HAP-1 (cell line): ENCODE data around the gene IQCH.
"Not testable (repeated sequence)": the region's sequence is repeated elsewhere in the genome, so short reads cannot be mapped to it uniquely, and the experiment has no call there.

Source experiments
- DNase-seq, 2 experiments: peaks; one replicate each; pipeline ENCODE4 v3.0.0-alpha.2; 2016 to 2020; ENCODE audit warnings: low spot score in 2 of 2
- H3K27me3 ChIP-seq: fragments of 250-450 bp; sonication (Bioruptor Pico); 2 replicates; pipeline ENCODE4 v1.5.1; 2020; ENCODE audit warnings: low read depth, mild to moderate bottlenecking, moderate library complexity
- H3K36me3 ChIP-seq: fragments of 250-450 bp; sonication (Bioruptor Pico); replicated peaks from 2 replicates; pipeline ENCODE4 v1.5.1; 2020; ENCODE audit warnings: mild to moderate bottlenecking
- H3K4me1 ChIP-seq: fragments of 250-450 bp; sonication (Bioruptor Pico); 2 replicates; pipeline ENCODE4 v1.5.1; 2020; ENCODE audit warnings: mild to moderate bottlenecking
- H3K4me3 ChIP-seq: fragments of 250-450 bp; sonication (Bioruptor Pico); 2 replicates; pipeline ENCODE4 v1.5.1; 2020; ENCODE audit warnings: mild to moderate bottlenecking, moderate library complexity
- H3K9me3 ChIP-seq: fragments of 250-450 bp; sonication (Bioruptor Pico); 2 replicates; pipeline ENCODE4 v1.5.1; 2020; ENCODE audit warnings: mild to moderate bottlenecking, moderate library complexity
- in situ Hi-C: fragments of 300-500 bp; cut with MboI; formaldehyde crosslinking; loops from 3 replicates; pipeline ENCODE4 v1.14.3; 2020; ENCODE audit warnings: low sequenced_read_pairs, inconsistent platforms, mixed read lengths

Gene IQCH

GRCh38 chr15:67448372-67448771 is 193.8 kb downstream of the IQCH start:
- in situ Hi-C loops, H3K27me3 ChIP-seq, DNase-seq, H3K4me1 ChIP-seq, H3K9me3 ChIP-seq, H3K4me3 ChIP-seq, H3K36me3 ChIP-seq: not testable (repeated sequence)

DNA sequence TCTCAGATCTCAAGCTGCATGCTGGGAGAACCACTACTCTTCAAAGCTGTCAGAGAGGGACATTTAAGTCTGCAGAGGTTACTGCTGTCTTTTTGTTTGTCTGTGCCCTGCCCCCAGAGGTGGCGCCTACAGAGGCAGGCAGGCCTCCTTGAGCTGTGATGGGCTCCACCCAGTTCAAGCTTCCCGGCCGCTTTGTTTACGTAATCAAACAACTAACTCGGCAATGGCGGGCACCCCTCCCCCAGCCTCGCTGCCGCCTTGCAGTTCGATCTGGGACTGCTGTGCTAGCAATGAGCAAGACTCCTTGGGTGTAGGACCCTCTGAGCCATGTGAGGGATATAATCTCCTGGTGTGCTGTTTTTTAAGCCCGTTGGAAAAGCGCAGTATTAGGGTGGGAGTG is 199.1 kb downstream of the IQCH start:
- in situ Hi-C loops, H3K27me3 ChIP-seq, H3K36me3 ChIP-seq, H3K4me1 ChIP-seq, H3K4me3 ChIP-seq, DNase-seq, H3K9me3 ChIP-seq: not testable (repeated sequence)

DNA sequence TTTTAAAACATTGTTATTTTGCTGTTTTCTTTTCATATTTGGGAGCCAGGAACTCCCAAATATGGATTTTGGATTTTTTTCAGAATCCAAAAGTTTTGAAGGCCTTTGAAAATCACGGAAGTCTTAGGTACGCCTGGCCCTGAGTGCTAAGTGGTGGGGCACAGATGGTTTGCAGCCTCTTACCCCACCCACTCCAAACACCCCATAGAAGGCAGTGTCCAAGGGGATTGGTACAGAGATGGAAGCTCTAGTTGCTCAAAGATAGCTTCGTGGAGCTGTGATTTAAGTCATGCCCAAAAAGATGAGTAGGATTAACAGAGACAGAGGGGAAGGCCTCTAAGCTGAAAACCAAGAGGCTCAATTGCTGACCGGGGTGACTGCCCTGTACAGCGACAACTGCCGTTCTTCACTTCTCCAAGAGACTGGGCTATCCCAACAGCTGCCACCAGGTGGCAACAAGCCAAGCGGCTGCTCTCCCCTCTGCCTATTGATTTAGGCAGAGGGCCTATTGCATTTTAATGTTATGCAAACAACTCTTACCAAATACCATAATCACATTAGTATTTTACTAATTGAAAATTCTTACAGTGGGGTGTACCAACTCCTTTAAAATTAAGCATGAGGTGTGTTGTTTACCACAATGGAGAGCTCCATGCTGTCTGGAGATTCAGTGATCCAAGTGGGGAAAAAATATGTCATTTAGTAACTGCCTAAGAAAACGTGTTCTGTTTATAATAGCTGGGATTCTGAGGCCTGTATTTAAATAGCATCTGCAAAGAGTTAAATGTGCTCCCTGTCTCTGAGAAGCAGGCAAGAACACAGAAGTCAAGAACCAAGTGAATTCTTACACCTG is 202.3 kb downstream of the IQCH start:
- peaks cover 2% of the 10 kb centered on the region; the same call in 1 of the 2 replicates for H3K4me1 ChIP-seq
- no peak overlapping the region for H3K4me3 ChIP-seq
- in situ Hi-C loops = no loop called here
- no peaks in the 10 kb centered on the region; the same call in 1 of the 2 replicates for H3K9me3 ChIP-seq
- H3K36me3 ChIP-seq = 0 out of 2 replicates have a peak, but pooled peaks cover 3% of the 10 kb centered on the region
- H3K27me3 ChIP-seq = no peaks in the 10 kb centered on the region; the same call in 1 of the 2 replicates
- DNase-seq = peak; percentile 89 to 98

DNA sequence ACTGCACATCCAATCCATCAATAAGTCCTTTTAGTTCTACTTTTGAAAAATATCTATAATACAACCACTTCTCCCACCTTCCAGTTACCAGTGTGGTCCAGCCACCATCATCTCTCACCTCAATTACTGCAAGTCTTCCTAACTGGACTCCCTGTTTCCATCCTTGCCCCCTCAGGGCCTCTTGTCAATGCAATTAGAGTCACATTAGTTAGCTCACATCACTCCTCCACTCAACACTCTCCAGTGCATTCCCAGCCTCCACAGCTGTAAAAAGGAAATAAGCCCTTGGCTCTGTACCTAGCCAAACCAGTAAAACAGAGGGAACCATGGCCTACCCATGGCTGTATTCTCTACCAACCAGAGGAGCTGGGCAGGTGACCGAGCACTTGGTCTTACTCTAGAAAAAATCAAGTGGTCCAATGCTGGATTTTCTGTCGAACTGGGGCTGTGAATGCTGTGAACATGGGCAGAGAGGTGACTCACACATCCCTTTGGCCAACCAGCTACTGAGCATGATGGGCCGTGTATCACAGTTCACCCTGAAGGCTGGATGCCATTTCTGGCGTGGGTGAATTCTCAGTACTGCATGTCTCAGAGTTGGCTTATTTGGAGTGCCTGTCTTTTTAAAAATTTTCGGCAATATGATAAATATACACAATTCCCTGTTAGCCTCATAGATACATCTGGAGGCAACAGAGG is 203.9 kb downstream of the IQCH start:
- H3K27me3 ChIP-seq = no peaks in the 10 kb centered on the region; the same call in 1 of the 2 replicates
- 0 out of 2 replicates have a peak, but pooled peaks cover 3% of the 10 kb centered on the region for H3K36me3 ChIP-seq
- DNase-seq = no peak
- H3K4me1 ChIP-seq = peaks cover 2% of the 10 kb centered on the region; the same call in 1 of the 2 replicates
- H3K4me3 ChIP-seq = no peak overlapping the region
- in situ Hi-C loops = no loop called here
- no peaks in the 10 kb centered on the region; the same call in 1 of the 2 replicates for H3K9me3 ChIP-seq

GRCh38 chr15:67460521-67460920 is 205.9 kb downstream of the IQCH start:
- H3K4me1 ChIP-seq = peaks cover 2% of the 10 kb centered on the region; the same call in 1 of the 2 replicates

DNA sequence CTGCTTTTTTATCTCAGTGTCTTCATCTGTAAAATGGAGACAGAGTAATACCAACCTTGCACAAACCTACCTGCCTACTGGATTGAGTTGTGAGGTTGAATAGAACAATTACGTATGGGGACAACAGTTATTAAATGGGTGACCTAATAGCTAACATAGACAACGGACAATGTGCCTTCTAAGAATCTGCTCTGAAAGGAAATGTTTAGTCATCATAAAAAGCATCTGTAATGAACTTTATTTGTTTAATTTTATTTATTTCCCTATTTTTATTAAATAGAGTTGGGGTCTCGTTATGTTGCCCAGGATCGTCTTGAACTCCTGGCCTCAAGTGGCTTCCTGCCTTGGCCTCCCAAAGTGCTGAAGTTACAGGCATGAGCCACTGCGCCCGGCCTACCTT is 207.1 kb downstream of the IQCH start:
- no peaks in the 10 kb centered on the region for H3K36me3 ChIP-seq
- no peak for DNase-seq
- H3K4me1 ChIP-seq = peaks cover 2% of the 10 kb centered on the region; the same call in 1 of the 2 replicates
- H3K4me3 ChIP-seq = no peak overlapping the region
- no peaks in the 10 kb centered on the region for H3K27me3 ChIP-seq
- no peaks in the 10 kb centered on the region for H3K9me3 ChIP-seq
- in situ Hi-C loops = loop anchor here (5.0 kb wide), 1 partner anchor 376 kb away; no protein-coding TSS in a partner anchor

More at GRCh38 chr15:67460521-67460920, 205.9 kb downstream of the IQCH start:
- no peaks in the 10 kb centered on the region for H3K36me3 ChIP-seq
- H3K9me3 ChIP-seq = no peaks in the 10 kb centered on the region
- in situ Hi-C loops = loop anchor here (5.0 kb wide), 1 partner anchor 377 kb away; no protein-coding TSS in a partner anchor
- no peaks in the 10 kb centered on the region for H3K27me3 ChIP-seq
- DNase-seq = no peak
- H3K4me3 ChIP-seq = no peak overlapping the region

DNA sequence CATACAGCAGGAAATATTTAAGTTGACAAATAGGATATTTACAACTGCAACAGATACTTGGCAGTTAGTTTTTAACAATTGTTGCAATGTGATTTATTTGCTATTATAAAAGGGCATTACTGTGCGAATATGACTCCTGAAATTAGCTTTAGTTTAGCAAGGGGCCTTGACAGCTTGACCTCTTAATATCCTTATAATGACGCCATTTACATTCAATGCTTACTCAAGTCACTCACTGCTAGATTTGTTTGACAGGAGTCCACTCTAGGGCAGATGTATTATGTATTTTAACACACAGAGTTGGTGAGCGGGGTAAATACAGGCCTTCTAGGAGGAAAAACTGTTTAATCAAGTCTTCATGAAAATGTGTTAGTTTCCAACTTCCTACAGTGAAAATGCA is 208.3 kb downstream of the IQCH start:
- Histone ChIP-seq H3K27me3 (no peaks in the 10 kb centered on the region), H3K36me3 (no peaks in the 10 kb centered on the region), H3K9me3 (no peaks in the 10 kb centered on the region), H3K4me3 (no peak overlapping the region), H3K4me1 (no peaks in the 10 kb centered on the region)
- DNase-seq = peak in 1 of 2 experiments; percentile 19
- in situ Hi-C loops = loop anchor here (5.0 kb wide), 1 partner anchor 374 kb away; no protein-coding TSS in a partner anchor

- Histone ChIP-seq H3K9me3 (no peaks in the 10 kb centered on the region), H3K27me3 (no peaks in the 10 kb centered on the region), H3K4me3 (no peak overlapping the region), H3K4me1 (no peaks in the 10 kb centered on the region), H3K36me3 (no peaks in the 10 kb centered on the region)
- no peak for DNase-seq
- in situ Hi-C loops = loop anchor here (5.0 kb wide), 1 partner anchor 374 kb away; no protein-coding TSS in a partner anchor
Observed at GRCh38 chr15:67463488-67463887, 208.9 kb downstream of the IQCH start.

DNA sequence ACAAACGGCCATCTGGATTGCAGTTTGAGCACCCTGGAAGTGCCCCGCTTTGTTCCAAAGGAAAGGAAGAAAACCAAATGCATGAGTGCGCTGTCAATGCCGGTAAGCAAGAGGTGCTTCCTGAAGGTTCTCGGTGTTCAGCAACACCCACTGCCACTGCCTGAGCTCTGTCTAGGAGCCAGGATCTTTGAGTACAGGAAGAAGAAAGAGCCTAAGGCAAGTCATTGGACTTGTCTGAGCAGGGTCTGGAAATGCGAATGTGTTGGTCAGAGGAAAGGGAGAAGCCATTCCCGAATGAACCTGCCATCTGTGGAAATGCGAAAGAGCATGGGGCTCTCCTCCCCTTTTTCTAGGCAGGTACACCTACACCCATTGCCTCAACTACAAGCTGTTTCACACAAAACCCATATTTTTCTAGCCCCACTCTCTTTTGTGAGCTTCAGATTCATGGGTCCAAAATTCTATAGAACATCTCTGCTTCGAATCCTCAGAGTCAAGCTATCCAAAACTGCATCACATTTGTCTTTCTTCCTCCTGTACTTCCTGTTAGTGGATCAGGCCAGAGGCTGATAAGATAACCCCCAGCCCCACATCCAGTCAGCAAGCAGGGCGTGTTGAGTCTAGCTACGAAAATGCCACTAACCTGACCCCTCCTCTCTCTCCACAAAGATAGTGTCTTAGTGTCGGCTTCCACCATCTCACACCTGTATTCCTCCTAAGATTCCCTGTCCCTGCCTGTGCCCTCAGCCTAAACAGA is 210.8 kb downstream of the IQCH start:
- Histone ChIP-seq H3K36me3 (no peaks in the 10 kb centered on the region), H3K4me3 (no peak overlapping the region), H3K9me3 (no peaks in the 10 kb centered on the region), H3K4me1 (no peaks in the 10 kb centered on the region), H3K27me3 (no peaks in the 10 kb centered on the region)
- in situ Hi-C loops = no loop called here
- no peak for DNase-seq

DNA sequence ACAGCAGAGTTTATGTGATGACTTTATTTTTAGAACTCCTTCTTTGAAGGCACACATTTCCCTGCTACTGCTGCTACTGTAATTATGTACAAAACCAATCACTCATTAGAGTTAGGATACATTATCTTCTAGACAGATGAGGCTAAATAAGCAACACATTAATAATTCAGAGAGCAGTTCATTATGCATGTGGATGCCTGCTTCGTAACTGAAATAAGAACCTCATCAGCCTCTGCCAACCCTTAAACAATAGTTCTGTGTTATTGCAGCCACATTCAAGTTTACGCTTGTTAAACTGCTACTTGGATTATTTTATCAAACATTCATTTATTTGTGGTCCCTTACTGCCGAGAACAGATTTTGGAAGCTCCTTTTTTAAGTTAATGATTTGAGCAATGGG is 213.8 kb downstream of the IQCH start:
- in situ Hi-C loops = no loop called here
- H3K4me1 ChIP-seq = no peaks in the 10 kb centered on the region
- no peaks in the 10 kb centered on the region for H3K36me3 ChIP-seq
- no peak for DNase-seq
- no peaks in the 10 kb centered on the region for H3K27me3 ChIP-seq
- H3K9me3 ChIP-seq = no peaks in the 10 kb centered on the region
- H3K4me3 ChIP-seq = no peak overlapping the region

GRCh38 chr15:67469680-67470079 is 215.1 kb downstream of the IQCH start:
- no peak overlapping the region for H3K4me3 ChIP-seq
- H3K4me1 ChIP-seq = no peaks in the 10 kb centered on the region
- H3K36me3 ChIP-seq = no peaks in the 10 kb centered on the region
- in situ Hi-C loops = no loop called here
- DNase-seq = no peak
- H3K27me3 ChIP-seq = no peaks in the 10 kb centered on the region
- H3K9me3 ChIP-seq = no peaks in the 10 kb centered on the region

- Histone ChIP-seq H3K36me3 (no peaks in the 10 kb centered on the region), H3K4me1 (no peaks in the 10 kb centered on the region), H3K27me3 (no peaks in the 10 kb centered on the region), H3K9me3 (no peaks in the 10 kb centered on the region), H3K4me3 (no peak overlapping the region)
- in situ Hi-C loops = no loop called here
- DNase-seq = no peak
Observed at GRCh38 chr15:67472957-67473356, 218.4 kb downstream of the IQCH start.

DNA sequence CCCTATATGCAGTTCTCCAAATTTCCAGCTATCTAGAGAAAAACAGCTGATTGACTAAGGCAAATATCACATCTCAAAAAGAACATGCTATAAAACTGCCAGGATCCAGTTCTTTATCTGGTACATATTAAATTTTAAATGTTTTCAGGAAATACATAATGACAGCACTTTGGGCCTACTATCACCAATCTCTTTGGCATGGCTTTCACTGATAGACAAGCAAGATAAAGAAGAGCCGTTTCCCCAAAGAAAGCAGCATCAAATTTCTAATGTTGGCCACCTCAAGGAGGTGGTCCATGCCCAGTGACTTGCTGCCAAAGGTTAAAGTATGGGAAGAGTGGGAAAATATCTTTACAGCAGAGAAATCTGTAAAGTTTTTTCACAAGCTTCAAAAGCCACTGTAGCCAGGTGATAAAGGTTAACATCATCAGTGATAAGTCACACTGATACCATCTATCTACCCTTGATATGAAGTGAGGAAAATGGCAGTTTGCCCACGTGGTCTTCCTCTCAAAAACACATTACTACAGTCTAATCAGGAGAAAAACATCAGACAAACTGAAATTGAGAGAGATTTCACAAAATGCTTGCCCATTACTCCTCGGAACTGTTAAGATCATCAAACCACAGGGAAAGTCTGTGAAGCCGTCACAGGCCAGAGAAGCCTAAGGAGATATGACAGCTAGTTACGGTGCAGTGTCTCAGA is 220.0 kb downstream of the IQCH start:
- H3K4me1 ChIP-seq = no peaks in the 10 kb centered on the region
- no peaks in the 10 kb centered on the region for H3K36me3 ChIP-seq
- H3K9me3 ChIP-seq = no peaks in the 10 kb centered on the region
- in situ Hi-C loops = no loop called here
- DNase-seq = no peak
- no peaks in the 10 kb centered on the region for H3K27me3 ChIP-seq
- no peak overlapping the region for H3K4me3 ChIP-seq
